GM12878 (cell line): ENCODE data around the gene MGMT. TPM values are rescaled to one million over a fixed set of nuclear protein-coding genes. Genes with fewer than 3 reads are reported as not detected.

Source experiments
- ATAC-seq: fragments of 200-7000 bp; cut with Tn5 transposase; 3 replicates; pipeline ENCODE4 v1.9.1; 2020; ENCODE audit warnings: mild to moderate bottlenecking, moderate library complexity
- BruUV-seq: library from RNA; stranded (reverse); fragments of 400-500 nt; replicated peaks from 2 replicates; lab custom pipeline; 2021; lab: Mats Ljungman, UMichigan
- CTCF ChIA-PET: fragments of 300-600 bp; sonication (Branson Sonifier 250); formaldehyde crosslinking; extraction: SDS; loops from one replicate; lab custom pipeline; 2021; ENCODE audit warnings: inconsistent platforms; lab: Yijun Ruan, JAX
- POLR2A ChIA-PET: fragments of 350-600 bp; formaldehyde crosslinking; extraction: SDS; loops from one replicate; lab custom pipeline; 2021; ENCODE audit warnings: inconsistent platforms; lab: Charles Lee
- RAD21 ChIA-PET: fragments of 300-600 bp; sonication (Branson Sonifier 250); formaldehyde crosslinking; loops from one replicate; lab custom pipeline; 2023; ENCODE audit warnings: antibody characterized with exemption; ENCODE audit not compliant: unreplicated experiment; lab: Charles Lee
- SMC1A ChIA-PET: fragments of 300-600 bp; sonication (Branson Sonifier 250); formaldehyde crosslinking; loops from one replicate; lab custom pipeline; 2023; ENCODE audit not compliant: unreplicated experiment, uncharacterized antibody; lab: Charles Lee
- DNase-seq: peaks from one replicate; pipeline ENCODE4 v3.0.0-alpha.2; 2011; ENCODE audit warnings: low read depth, low spot score
- FAIRE-seq: peaks from 3 replicates; lab custom pipeline; 2011; peaks lifted over from hg19 to GRCh38; lab: Jason Lieb, UNC
- H2AFZ ChIP-seq: 2 replicates; pipeline ENCODE4 v1.6.0; 2011; ENCODE audit warnings: low read depth, low read length, control low read depth; ENCODE audit not compliant: control insufficient read depth
- H3K27ac ChIP-seq: 2 replicates; pipeline ENCODE4 v1.5.1; 2011; ENCODE audit warnings: control low read depth; ENCODE audit not compliant: control insufficient read depth, insufficient read depth
- H3K27me3 ChIP-seq, 2 experiments: replicated peaks in 1 of 2; 2 replicates each; pipeline versions ENCODE4 v1.6.0 to v1.6.1; 2011; ENCODE audit warnings: low read length in 1 of 2; ENCODE audit not compliant: control insufficient read depth in 2 of 2, insufficient read depth in 2 of 2
- H3K36me3 ChIP-seq, 2 experiments: 2 replicates each; pipeline ENCODE4 v1.5.1; 2011; ENCODE audit warnings: low read length in 1 of 2; ENCODE audit not compliant: control insufficient read depth in 2 of 2, insufficient read depth in 2 of 2
- H3K4me1 ChIP-seq: 2 replicates; pipeline ENCODE4 v1.6.1; 2011; ENCODE audit warnings: mild to moderate bottlenecking, low read length, moderate library complexity, mixed read lengths; ENCODE audit not compliant: control insufficient read depth, insufficient read depth
- H3K4me2 ChIP-seq: 2 replicates; pipeline ENCODE4 v1.6.0; 2011; ENCODE audit warnings: control low read depth; ENCODE audit not compliant: control insufficient read depth, insufficient read depth
- H3K4me3 ChIP-seq: fragments of 200-600 bp; sonication (generic); 2 replicates; pipeline ENCODE4 v1.5.1; 2016
- H3K79me2 ChIP-seq: 2 replicates; pipeline ENCODE4 v1.6.0; 2011; ENCODE audit warnings: low read length; ENCODE audit not compliant: control insufficient read depth, insufficient read depth
- H3K9ac ChIP-seq: 2 replicates; pipeline ENCODE4 v1.8.0; 2011; ENCODE audit warnings: low read length, control low read depth, mixed read lengths; ENCODE audit not compliant: control insufficient read depth, insufficient read depth
- H3K9me3 ChIP-seq: replicated peaks from 3 replicates; pipeline ENCODE4 v1.5.1; 2011; ENCODE audit warnings: mild to moderate bottlenecking, low read length; ENCODE audit not compliant: control insufficient read depth, insufficient read depth
- H4K20me1 ChIP-seq: 2 replicates; pipeline ENCODE4 v1.6.0; 2011; ENCODE audit not compliant: control insufficient read depth, insufficient read depth
- ATF7 ChIP-seq: fragments of 450-650 bp; IDR thresholded peaks from 2 replicates; pipeline ENCODE4 v1.6.1; 2016; ENCODE audit warnings: low read depth, mild to moderate bottlenecking
- CBX3 ChIP-seq: fragments of 200-600 bp; sonication (generic); IDR thresholded peaks from 2 replicates; pipeline ENCODE4 v1.6.1; 2016; ENCODE audit warnings: low read depth, borderline replicate concordance
- CBX5 ChIP-seq: sonication (generic); IDR thresholded peaks from 2 replicates; pipeline ENCODE4 v1.6.1; 2016; ENCODE audit warnings: low read depth, moderate library complexity, mild to moderate bottlenecking, inconsistent platforms
- EGR1 ChIP-seq, 2 experiments: IDR thresholded peaks; 1 replicate in 1 of 2; 2 replicates in 1 of 2; pipeline ENCODE4 v1.6.1; 2011 to 2012; ENCODE audit warnings: low read depth in 2 of 2, low read length in 2 of 2, borderline replicate concordance in 1 of 2, mild to moderate bottlenecking in 1 of 2, moderate library complexity in 1 of 2
- EP300 ChIP-seq, 2 experiments: fragments of 150-350 bp in 1 of 2; IDR thresholded peaks; 2 replicates each; pipeline ENCODE4 v1.6.1; 2011 to 2012; ENCODE audit warnings: low read depth in 2 of 2, low read length in 2 of 2, borderline replicate concordance in 1 of 2, improper control_type of control experiment in 1 of 2, inconsistent platforms in 1 of 2; ENCODE audit not compliant: control insufficient read depth in 1 of 2
- ESRRA ChIP-seq: IDR thresholded peaks from 2 replicates; pipeline ENCODE4 v1.6.1; 2012; ENCODE audit warnings: mild to moderate bottlenecking, low read length, improper control_type of control experiment
- FOS ChIP-seq: IDR thresholded peaks from 3 replicates; pipeline ENCODE4 v1.6.1; 2011; ENCODE audit warnings: borderline replicate concordance; ENCODE audit not compliant: insufficient read length; ENCODE audit errors: extremely low read depth
- JUND ChIP-seq: IDR thresholded peaks from 2 replicates; pipeline ENCODE4 v1.6.1; 2012; ENCODE audit warnings: low read depth, mild to moderate bottlenecking, low read length, improper control_type of control experiment, moderate library complexity
- KDM1A ChIP-seq: fragments of 200-600 bp; sonication (generic); IDR thresholded peaks from 2 replicates; pipeline ENCODE4 v1.6.1; 2016; ENCODE audit warnings: borderline replicate concordance
- MTA3 ChIP-seq: IDR thresholded peaks from 2 replicates; pipeline ENCODE4 v1.6.1; 2012; ENCODE audit warnings: low read length, inconsistent platforms, borderline replicate concordance
- NR2F1 ChIP-seq: fragments of 450-650 bp; conservative IDR thresholded peaks from 2 replicates; pipeline ENCODE4 v1.6.1; 2017; ENCODE audit warnings: mild to moderate bottlenecking
- RBBP5 ChIP-seq: fragments of 200-600 bp; sonication (generic); conservative IDR thresholded peaks from 2 replicates; pipeline ENCODE4 v1.6.1; 2016
- RELA ChIP-seq: fragments of 450-650 bp; IDR thresholded peaks from 2 replicates; pipeline ENCODE4 v1.8.0; 2014; ENCODE audit warnings: borderline replicate concordance; ENCODE audit not compliant: partially characterized antibody
- RFX5 ChIP-seq: IDR thresholded peaks from 2 replicates; pipeline ENCODE4 v1.6.1; 2011; ENCODE audit warnings: low read depth, low read length, improper control_type of control experiment
- SIN3A ChIP-seq: IDR thresholded peaks from 2 replicates; pipeline ENCODE4 v1.6.1; 2012; ENCODE audit warnings: low read depth, low read length, improper control_type of control experiment
- SREBF1 ChIP-seq: IDR thresholded peaks from 2 replicates; pipeline ENCODE4 v1.6.1; 2012; ENCODE audit warnings: mild to moderate bottlenecking, low read length
- STAT3 ChIP-seq: IDR thresholded peaks from 2 replicates; pipeline ENCODE4 v1.6.1; 2011; ENCODE audit warnings: low read depth, low read length, improper control_type of control experiment
- WRNIP1 ChIP-seq: IDR thresholded peaks from 2 replicates; pipeline ENCODE4 v1.6.1; 2011; ENCODE audit warnings: low read depth, low read length, improper control_type of control experiment, borderline replicate concordance
- WGBS: methylation state at CpG from one replicate; pipeline ENCODE4 v1.1.6; 2016; ENCODE audit warnings: low lambda C conversion rate; ENCODE audit not compliant: insufficient replicate concordance, insufficient coverage; ENCODE audit errors: missing lambda C conversion rate; 5-methylcytosine and 5-hydroxymethylcytosine counted together
- in situ Hi-C: fragments of 300-500 bp; cut with MboI; formaldehyde crosslinking; loops from 9 replicates; pipeline ENCODE4 v1.14.3; 2018; ENCODE audit warnings: mixed read lengths
- intact Hi-C: fragments of 100-400 bp; cut with micrococcal nuclease; formaldehyde crosslinking; loops from one replicate; pipeline ENCODE4 v1.14.2; 2022; ENCODE audit not compliant: unreplicated experiment
- polyA plus RNA-seq, 11 experiments: library from polyadenylated mRNA; depleted of rRNA in 4 of 11; unstranded in 6 of 11; stranded (reverse) in 5 of 11; fragments of >200 nt; fragmentation: Nextera tagmentation in 4 of 11; fragmentation: Illumina TruSeq in 1 of 11; extraction: Ambion mirVana in 4 of 11; extraction: Trizol in 1 of 11; gene quantifications; 1 replicate in 1 of 11; 2 replicates in 10 of 11; pipeline versions ENCODE4 v1.2.1 to v1.2.3, GENCODE V29; 2011 to 2016; ENCODE audit warnings: inconsistent platforms in 2 of 11, missing spikeins in 2 of 11, low read depth in 1 of 11
- total RNA-seq, 4 experiments: library from RNA; depleted of rRNA in 3 of 4; stranded (reverse); fragments of >200 nt in 3 of 4; fragmentation: Illumina TruSeq in 1 of 4; extraction: Trizol in 1 of 4; gene quantifications; 2 replicates each; pipeline versions ENCODE4 v1.2.1 to v1.2.3, GENCODE V29; 2013 to 2021
- TF ChIP-seq, protein P1 (sequence below): IDR thresholded peaks from 2 replicates; pipeline ENCODE4 v1.6.1; 2012; ENCODE audit warnings: improper control_type of control experiment, low read depth, low read length; ENCODE audit not compliant: insufficient replicate concordance
- TF ChIP-seq, protein P2 (sequence below): fragments of 450-650 bp; IDR thresholded peaks from 2 replicates; pipeline ENCODE4 v1.6.1; 2017; ENCODE audit warnings: borderline replicate concordance

MGMT gene
- total and polyA plus RNA-seq, 10 of the 15 experiments (the other 5 are each of a cell fraction or from before 2014, with no cell fraction given): 0.16 to 24.2 (median 13.3) TPM

DNA sequence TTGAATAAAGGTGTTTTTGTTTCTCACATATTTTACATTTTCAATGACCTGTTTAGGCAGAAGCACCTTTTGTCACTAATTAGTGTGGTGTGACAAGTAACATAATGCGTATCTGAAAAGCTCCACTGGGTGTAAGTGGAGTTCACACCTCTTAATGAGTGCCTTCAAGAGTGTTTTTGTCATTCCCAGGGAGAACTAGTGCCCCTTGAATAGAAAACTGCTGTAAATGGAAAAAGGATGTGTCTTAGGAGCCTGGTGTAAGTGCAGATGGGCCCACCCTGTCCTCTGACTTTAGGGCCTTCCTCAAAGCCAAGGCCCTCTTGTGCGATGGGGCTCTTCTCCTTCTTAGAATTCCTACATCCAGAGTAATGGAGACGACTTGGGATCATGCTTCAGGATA is 170.0 kb downstream of the MGMT start:
- ChIA-PET RAD21 (no interaction called here), CTCF (no interaction called here), SMC1A (no interaction called here), POLR2A (no interaction called here)
- no peaks in the 10 kb centered on the region for H3K27me3 ChIP-seq
- no peak overlapping the region for H3K9ac ChIP-seq
- H3K36me3 ChIP-seq: no peaks in the 10 kb centered on the region
- in situ Hi-C loops: no loop called here
- BruUV-seq: no TSS peak
- DNase-seq: no peak
- no peak for TF ChIP-seq RELA
- no peak for TF ChIP-seq CBX5
- TF ChIP-seq SIN3A: no peak
- no peak for TF ChIP-seq FOS
- no peak for TF ChIP-seq WRNIP1
- no peak for TF ChIP-seq KDM1A
- no peak for TF ChIP-seq CBX3
- TF ChIP-seq RBBP5: no peak
- TF ChIP-seq, protein P1, sequence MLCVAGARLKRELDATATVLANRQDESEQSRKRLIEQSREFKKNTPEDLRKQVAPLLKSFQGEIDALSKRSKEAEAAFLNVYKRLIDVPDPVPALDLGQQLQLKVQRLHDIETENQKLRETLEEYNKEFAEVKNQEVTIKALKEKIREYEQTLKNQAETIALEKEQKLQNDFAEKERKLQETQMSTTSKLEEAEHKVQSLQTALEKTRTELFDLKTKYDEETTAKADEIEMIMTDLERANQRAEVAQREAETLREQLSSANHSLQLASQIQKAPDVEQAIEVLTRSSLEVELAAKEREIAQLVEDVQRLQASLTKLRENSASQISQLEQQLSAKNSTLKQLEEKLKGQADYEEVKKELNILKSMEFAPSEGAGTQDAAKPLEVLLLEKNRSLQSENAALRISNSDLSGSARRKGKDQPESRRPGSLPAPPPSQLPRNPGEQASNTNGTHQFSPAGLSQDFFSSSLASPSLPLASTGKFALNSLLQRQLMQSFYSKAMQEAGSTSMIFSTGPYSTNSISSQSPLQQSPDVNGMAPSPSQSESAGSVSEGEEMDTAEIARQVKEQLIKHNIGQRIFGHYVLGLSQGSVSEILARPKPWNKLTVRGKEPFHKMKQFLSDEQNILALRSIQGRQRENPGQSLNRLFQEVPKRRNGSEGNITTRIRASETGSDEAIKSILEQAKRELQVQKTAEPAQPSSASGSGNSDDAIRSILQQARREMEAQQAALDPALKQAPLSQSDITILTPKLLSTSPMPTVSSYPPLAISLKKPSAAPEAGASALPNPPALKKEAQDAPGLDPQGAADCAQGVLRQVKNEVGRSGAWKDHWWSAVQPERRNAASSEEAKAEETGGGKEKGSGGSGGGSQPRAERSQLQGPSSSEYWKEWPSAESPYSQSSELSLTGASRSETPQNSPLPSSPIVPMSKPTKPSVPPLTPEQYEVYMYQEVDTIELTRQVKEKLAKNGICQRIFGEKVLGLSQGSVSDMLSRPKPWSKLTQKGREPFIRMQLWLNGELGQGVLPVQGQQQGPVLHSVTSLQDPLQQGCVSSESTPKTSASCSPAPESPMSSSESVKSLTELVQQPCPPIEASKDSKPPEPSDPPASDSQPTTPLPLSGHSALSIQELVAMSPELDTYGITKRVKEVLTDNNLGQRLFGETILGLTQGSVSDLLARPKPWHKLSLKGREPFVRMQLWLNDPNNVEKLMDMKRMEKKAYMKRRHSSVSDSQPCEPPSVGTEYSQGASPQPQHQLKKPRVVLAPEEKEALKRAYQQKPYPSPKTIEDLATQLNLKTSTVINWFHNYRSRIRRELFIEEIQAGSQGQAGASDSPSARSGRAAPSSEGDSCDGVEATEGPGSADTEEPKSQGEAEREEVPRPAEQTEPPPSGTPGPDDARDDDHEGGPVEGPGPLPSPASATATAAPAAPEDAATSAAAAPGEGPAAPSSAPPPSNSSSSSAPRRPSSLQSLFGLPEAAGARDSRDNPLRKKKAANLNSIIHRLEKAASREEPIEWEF: no peak
- TF ChIP-seq JUND: no peak
- no peak for TF ChIP-seq NR2F1
- TF ChIP-seq EP300 (IDR thresholded peaks at IDR 0.05; ENCODE audit: borderline replicate concordance in 1 of 2, control insufficient read depth in 1 of 2, low read depth in 2 of 2, low read length in 2 of 2): no peak
- TF ChIP-seq, protein P2, sequence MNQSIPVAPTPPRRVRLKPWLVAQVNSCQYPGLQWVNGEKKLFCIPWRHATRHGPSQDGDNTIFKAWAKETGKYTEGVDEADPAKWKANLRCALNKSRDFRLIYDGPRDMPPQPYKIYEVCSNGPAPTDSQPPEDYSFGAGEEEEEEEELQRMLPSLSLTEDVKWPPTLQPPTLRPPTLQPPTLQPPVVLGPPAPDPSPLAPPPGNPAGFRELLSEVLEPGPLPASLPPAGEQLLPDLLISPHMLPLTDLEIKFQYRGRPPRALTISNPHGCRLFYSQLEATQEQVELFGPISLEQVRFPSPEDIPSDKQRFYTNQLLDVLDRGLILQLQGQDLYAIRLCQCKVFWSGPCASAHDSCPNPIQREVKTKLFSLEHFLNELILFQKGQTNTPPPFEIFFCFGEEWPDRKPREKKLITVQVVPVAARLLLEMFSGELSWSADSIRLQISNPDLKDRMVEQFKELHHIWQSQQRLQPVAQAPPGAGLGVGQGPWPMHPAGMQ: no peak
- TF ChIP-seq ESRRA: no peak
- TF ChIP-seq RFX5: no peak
- no peak for TF ChIP-seq STAT3
- TF ChIP-seq ATF7: no peak
- no peak for TF ChIP-seq SREBF1
- TF ChIP-seq EGR1 (IDR thresholded peaks at IDR 0.05; ENCODE audit: borderline replicate concordance in 1 of 2, low read depth in 2 of 2, low read length in 2 of 2): no peak
- TF ChIP-seq MTA3: no peak
- no peak for ATAC-seq
- no peak overlapping the region for H3K4me3 ChIP-seq
- H2AFZ ChIP-seq: no peak overlapping the region
- intact Hi-C loops: no loop called here
- H3K4me1 ChIP-seq: no peaks in the 10 kb centered on the region
- H3K4me2 ChIP-seq: no peak overlapping the region
- H3K9me3 ChIP-seq: no peaks in the 10 kb centered on the region; the same call in 2 of the 3 replicates
- 72% methylated on average over 3 of the region's 3 CpGs for WGBS
- no peaks in the 10 kb centered on the region for H3K79me2 ChIP-seq
- H4K20me1 ChIP-seq: no peaks in the 10 kb centered on the region
- no peak overlapping the region for H3K27ac ChIP-seq
- FAIRE-seq: no peak
